GM12878 (cell line): ENCODE measurements around the gene NEFH. TPM values are rescaled to one million over a fixed set of nuclear protein-coding genes. Genes with fewer than 3 reads are reported as not detected.

Experiments used
- ATAC-seq: fragments of 200-7000 bp; cut with Tn5 transposase; 3 replicates; pipeline ENCODE4 v1.9.1; 2020; ENCODE audit warnings: mild to moderate bottlenecking, moderate library complexity
- Bru-seq: library from RNA; stranded (reverse); fragments of 400-500 nt; gene quantifications from one replicate; lab custom pipeline; 2021; lab: Mats Ljungman, UMichigan
- BruChase-seq, 2 experiments: library from RNA; stranded (reverse); fragments of 400-500 nt; gene quantifications; one replicate each; lab custom pipeline; 2021; lab: Mats Ljungman, UMichigan
- BruUV-seq: library from RNA; stranded (reverse); fragments of 400-500 nt; replicated peaks from 2 replicates; lab custom pipeline; 2021; lab: Mats Ljungman, UMichigan
- CTCF ChIA-PET: fragments of 300-600 bp; sonication (Branson Sonifier 250); formaldehyde crosslinking; extraction: SDS; loops from one replicate; lab custom pipeline; 2021; ENCODE audit warnings: inconsistent platforms; lab: Yijun Ruan, JAX
- POLR2A ChIA-PET: fragments of 350-600 bp; formaldehyde crosslinking; extraction: SDS; loops from one replicate; lab custom pipeline; 2021; ENCODE audit warnings: inconsistent platforms; lab: Charles Lee
- RAD21 ChIA-PET: fragments of 300-600 bp; sonication (Branson Sonifier 250); formaldehyde crosslinking; loops from one replicate; lab custom pipeline; 2023; ENCODE audit warnings: antibody characterized with exemption; ENCODE audit not compliant: unreplicated experiment; lab: Charles Lee
- SMC1A ChIA-PET: fragments of 300-600 bp; sonication (Branson Sonifier 250); formaldehyde crosslinking; loops from one replicate; lab custom pipeline; 2023; ENCODE audit not compliant: unreplicated experiment, uncharacterized antibody; lab: Charles Lee
- DNase-seq: peaks from one replicate; pipeline ENCODE4 v3.0.0-alpha.2; 2011; ENCODE audit warnings: low read depth, low spot score
- FAIRE-seq: peaks from 3 replicates; lab custom pipeline; 2011; peaks lifted over from hg19 to GRCh38; lab: Jason Lieb, UNC
- H2AFZ ChIP-seq: 2 replicates; pipeline ENCODE4 v1.6.0; 2011; ENCODE audit warnings: low read depth, low read length, control low read depth; ENCODE audit not compliant: control insufficient read depth
- H3K27ac ChIP-seq: 2 replicates; pipeline ENCODE4 v1.5.1; 2011; ENCODE audit warnings: control low read depth; ENCODE audit not compliant: control insufficient read depth, insufficient read depth
- H3K27me3 ChIP-seq, 2 experiments: replicated peaks in 1 of 2; 2 replicates each; pipeline versions ENCODE4 v1.6.0 to v1.6.1; 2011; ENCODE audit warnings: low read length in 1 of 2; ENCODE audit not compliant: control insufficient read depth in 2 of 2, insufficient read depth in 2 of 2
- H3K36me3 ChIP-seq, 2 experiments: 2 replicates each; pipeline ENCODE4 v1.5.1; 2011; ENCODE audit warnings: low read length in 1 of 2; ENCODE audit not compliant: control insufficient read depth in 2 of 2, insufficient read depth in 2 of 2
- H3K4me1 ChIP-seq: 2 replicates; pipeline ENCODE4 v1.6.1; 2011; ENCODE audit warnings: mild to moderate bottlenecking, low read length, moderate library complexity, mixed read lengths; ENCODE audit not compliant: control insufficient read depth, insufficient read depth
- H3K4me2 ChIP-seq: 2 replicates; pipeline ENCODE4 v1.6.0; 2011; ENCODE audit warnings: control low read depth; ENCODE audit not compliant: control insufficient read depth, insufficient read depth
- H3K4me3 ChIP-seq: fragments of 200-600 bp; sonication (generic); 2 replicates; pipeline ENCODE4 v1.5.1; 2016
- H3K79me2 ChIP-seq: 2 replicates; pipeline ENCODE4 v1.6.0; 2011; ENCODE audit warnings: low read length; ENCODE audit not compliant: control insufficient read depth, insufficient read depth
- H3K9ac ChIP-seq: 2 replicates; pipeline ENCODE4 v1.8.0; 2011; ENCODE audit warnings: low read length, control low read depth, mixed read lengths; ENCODE audit not compliant: control insufficient read depth, insufficient read depth
- H3K9me3 ChIP-seq: replicated peaks from 3 replicates; pipeline ENCODE4 v1.5.1; 2011; ENCODE audit warnings: mild to moderate bottlenecking, low read length; ENCODE audit not compliant: control insufficient read depth, insufficient read depth
- H4K20me1 ChIP-seq: 2 replicates; pipeline ENCODE4 v1.6.0; 2011; ENCODE audit not compliant: control insufficient read depth, insufficient read depth
- ATF2 ChIP-seq: IDR thresholded peaks from 2 replicates; pipeline ENCODE4 v1.6.1; 2012; ENCODE audit warnings: low read length, inconsistent platforms
- BCL11A ChIP-seq: IDR thresholded peaks from 2 replicates; pipeline ENCODE4 v1.6.1; 2011; ENCODE audit warnings: low read depth, low read length
- CTCF ChIP-seq, 3 experiments: IDR thresholded peaks in 2 of 3; conservative IDR thresholded peaks in 1 of 3; 2 replicates each; pipeline ENCODE4 v1.5.1; 2011; ENCODE audit warnings: low read depth in 3 of 3, low read length in 3 of 3, mild to moderate bottlenecking in 3 of 3, control low read depth in 2 of 3, moderate library complexity in 2 of 3, inconsistent platforms in 1 of 3, mixed read lengths in 1 of 3; ENCODE audit not compliant: control insufficient read depth in 2 of 3, insufficient read depth in 1 of 3; ENCODE audit errors: extremely low read depth in 1 of 3
- EP300 ChIP-seq, 2 experiments: fragments of 150-350 bp in 1 of 2; IDR thresholded peaks; 2 replicates each; pipeline ENCODE4 v1.6.1; 2011 to 2012; ENCODE audit warnings: low read depth in 2 of 2, low read length in 2 of 2, borderline replicate concordance in 1 of 2, improper control_type of control experiment in 1 of 2, inconsistent platforms in 1 of 2; ENCODE audit not compliant: control insufficient read depth in 1 of 2
- HDAC6 ChIP-seq: fragments of 200-600 bp; sonication (generic); IDR thresholded peaks from one replicate; pipeline ENCODE4 v1.8.0; 2017; ENCODE audit warnings: antibody characterized with exemption; ENCODE audit not compliant: unreplicated experiment
- IKZF2 ChIP-seq, 2 experiments: fragments of 450-650 bp; IDR thresholded peaks; 2 replicates each; pipeline ENCODE4 v1.6.1; 2017; ENCODE audit warnings: mild to moderate bottlenecking in 2 of 2, moderate library complexity in 2 of 2
- NR2C1 ChIP-seq: fragments of 450-650 bp; IDR thresholded peaks from 2 replicates; pipeline ENCODE4 v1.6.1; 2017; ENCODE audit warnings: antibody characterized with exemption, mild to moderate bottlenecking, moderate library complexity
- POLR2AphosphoS2 ChIP-seq: IDR thresholded peaks from 2 replicates; pipeline ENCODE4 v1.6.1; 2011; ENCODE audit warnings: low read depth, mild to moderate bottlenecking, low read length, improper control_type of control experiment, moderate library complexity
- POU2F2 ChIP-seq: IDR thresholded peaks from 3 replicates; pipeline ENCODE4 v1.6.1; 2011; ENCODE audit warnings: low read depth, mild to moderate bottlenecking, low read length, borderline replicate concordance
- RBBP5 ChIP-seq: fragments of 200-600 bp; sonication (generic); conservative IDR thresholded peaks from 2 replicates; pipeline ENCODE4 v1.6.1; 2016
- RUNX3 ChIP-seq: IDR thresholded peaks from 2 replicates; pipeline ENCODE4 v1.6.1; 2012; ENCODE audit warnings: low read length, inconsistent platforms
- SREBF2 ChIP-seq: IDR thresholded peaks from 2 replicates; pipeline ENCODE4 v1.6.1; 2012; ENCODE audit warnings: mild to moderate bottlenecking, low read length
- WGBS: methylation state at CpG from one replicate; pipeline ENCODE4 v1.1.6; 2016; ENCODE audit warnings: low lambda C conversion rate; ENCODE audit not compliant: insufficient replicate concordance, insufficient coverage; ENCODE audit errors: missing lambda C conversion rate; 5-methylcytosine and 5-hydroxymethylcytosine counted together
- in situ Hi-C: fragments of 300-500 bp; cut with MboI; formaldehyde crosslinking; loops from 9 replicates; pipeline ENCODE4 v1.14.3; 2018; ENCODE audit warnings: mixed read lengths
- intact Hi-C: fragments of 100-400 bp; cut with micrococcal nuclease; formaldehyde crosslinking; loops from one replicate; pipeline ENCODE4 v1.14.2; 2022; ENCODE audit not compliant: unreplicated experiment
- long read RNA-seq, 2 experiments: library from polyadenylated mRNA; unstranded; transcript quantifications; one replicate each; pipeline ENCODE4 v2.0.0, GENCODE V29; 2019 to 2020
- polyA minus RNA-seq, 3 experiments: library from RNA; depleted of rRNA, polyadenylated mRNA; stranded (reverse); fragments of >200 nt; gene quantifications; 2 replicates each; pipeline ENCODE4 v1.2.3, GENCODE V29; 2011
- polyA plus RNA-seq, 11 experiments: library from polyadenylated mRNA; depleted of rRNA in 4 of 11; unstranded in 6 of 11; stranded (reverse) in 5 of 11; fragments of >200 nt; fragmentation: Nextera tagmentation in 4 of 11; fragmentation: Illumina TruSeq in 1 of 11; extraction: Ambion mirVana in 4 of 11; extraction: Trizol in 1 of 11; gene quantifications; 1 replicate in 1 of 11; 2 replicates in 10 of 11; pipeline versions ENCODE4 v1.2.1 to v1.2.3, GENCODE V29; 2011 to 2016; ENCODE audit warnings: inconsistent platforms in 2 of 11, missing spikeins in 2 of 11, low read depth in 1 of 11
- total RNA-seq, 4 experiments: library from RNA; depleted of rRNA in 3 of 4; stranded (reverse); fragments of >200 nt in 3 of 4; fragmentation: Illumina TruSeq in 1 of 4; extraction: Trizol in 1 of 4; gene quantifications; 2 replicates each; pipeline versions ENCODE4 v1.2.1 to v1.2.3, GENCODE V29; 2013 to 2021

Gene NEFH, protein sequence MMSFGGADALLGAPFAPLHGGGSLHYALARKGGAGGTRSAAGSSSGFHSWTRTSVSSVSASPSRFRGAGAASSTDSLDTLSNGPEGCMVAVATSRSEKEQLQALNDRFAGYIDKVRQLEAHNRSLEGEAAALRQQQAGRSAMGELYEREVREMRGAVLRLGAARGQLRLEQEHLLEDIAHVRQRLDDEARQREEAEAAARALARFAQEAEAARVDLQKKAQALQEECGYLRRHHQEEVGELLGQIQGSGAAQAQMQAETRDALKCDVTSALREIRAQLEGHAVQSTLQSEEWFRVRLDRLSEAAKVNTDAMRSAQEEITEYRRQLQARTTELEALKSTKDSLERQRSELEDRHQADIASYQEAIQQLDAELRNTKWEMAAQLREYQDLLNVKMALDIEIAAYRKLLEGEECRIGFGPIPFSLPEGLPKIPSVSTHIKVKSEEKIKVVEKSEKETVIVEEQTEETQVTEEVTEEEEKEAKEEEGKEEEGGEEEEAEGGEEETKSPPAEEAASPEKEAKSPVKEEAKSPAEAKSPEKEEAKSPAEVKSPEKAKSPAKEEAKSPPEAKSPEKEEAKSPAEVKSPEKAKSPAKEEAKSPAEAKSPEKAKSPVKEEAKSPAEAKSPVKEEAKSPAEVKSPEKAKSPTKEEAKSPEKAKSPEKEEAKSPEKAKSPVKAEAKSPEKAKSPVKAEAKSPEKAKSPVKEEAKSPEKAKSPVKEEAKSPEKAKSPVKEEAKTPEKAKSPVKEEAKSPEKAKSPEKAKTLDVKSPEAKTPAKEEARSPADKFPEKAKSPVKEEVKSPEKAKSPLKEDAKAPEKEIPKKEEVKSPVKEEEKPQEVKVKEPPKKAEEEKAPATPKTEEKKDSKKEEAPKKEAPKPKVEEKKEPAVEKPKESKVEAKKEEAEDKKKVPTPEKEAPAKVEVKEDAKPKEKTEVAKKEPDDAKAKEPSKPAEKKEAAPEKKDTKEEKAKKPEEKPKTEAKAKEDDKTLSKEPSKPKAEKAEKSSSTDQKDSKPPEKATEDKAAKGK
- total RNA-seq (2013; cell fraction: nucleolus; rRNA removed): 0.12 TPM in 1 of 2 replicates, not detected in the other
- total RNA-seq (2014; rRNA removed) (0.06 TPM in 1 of 2 replicates, not detected in the other), total RNA-seq (2014; rRNA removed; fragmentation: Illumina TruSeq; extraction: Trizol) (0.09 and 0.14 TPM in 2 replicates), total RNA-seq (2021) (0.11 and 0.13 TPM in 2 replicates), polyA plus RNA-seq (2011; rRNA removed) (0.07 and 0.10 TPM in 2 replicates), polyA plus RNA-seq (2014; fragmentation: Illumina TruSeq; extraction: Trizol) (0.25 and 0.40 TPM in 2 replicates), polyA plus RNA-seq (2014; fragmentation: Nextera tagmentation; extraction: Ambion mirVana) (under 1 TPM; 0.02 to 0.03 TPM), polyA plus RNA-seq (2014; rRNA removed) (0.05 and 0.23 TPM in 2 replicates), polyA plus RNA-seq (2016; fragmentation: Nextera tagmentation; extraction: Ambion mirVana) (under 1 TPM; 0.09 to 0.16 TPM), polyA minus RNA-seq (2011; rRNA and poly(A)+ RNA removed) (not detected in 2 replicates), Bru-seq, nascent RNA (percentile 28 among the genes with signal in this experiment), BruChase-seq, experiment 1, labeled RNA remaining after a 6-hour chase (percentile 41 among the genes with signal in this experiment), BruChase-seq, experiment 2, labeled RNA remaining after a 2-hour chase (percentile 35 among the genes with signal in this experiment)
- 0.80 TPM for polyA plus RNA-seq (2011; ENCODE audit: low read depth)
- 0.03 and 0.05 TPM in 2 replicates for polyA plus RNA-seq (2011; cell fraction: cytosol; rRNA removed)
- 0.03 and 0.06 TPM in 2 replicates for polyA plus RNA-seq (2011; cell fraction: nucleus; rRNA removed)
- 0.95 and 1.0 TPM in 2 replicates for polyA plus RNA-seq (2012)
- not detected in 2 replicates for polyA minus RNA-seq (2011; cell fraction: cytosol; rRNA and poly(A)+ RNA removed)
- polyA minus RNA-seq (2011; cell fraction: nucleus; rRNA and poly(A)+ RNA removed): 0.12 TPM in 1 of 2 replicates, not detected in the other
- long read RNA-seq, experiment 1, partial matches to known transcripts: 1 of 1 reads
- long read RNA-seq, experiment 1, other reads (novel, unspliced or antisense): 0 of 1 reads
- long read RNA-seq, experiment 2, partial matches to known transcripts: 0 of 1 reads
- long read RNA-seq, experiment 2, other reads (novel, unspliced or antisense): 0 of 1 reads

DNA sequence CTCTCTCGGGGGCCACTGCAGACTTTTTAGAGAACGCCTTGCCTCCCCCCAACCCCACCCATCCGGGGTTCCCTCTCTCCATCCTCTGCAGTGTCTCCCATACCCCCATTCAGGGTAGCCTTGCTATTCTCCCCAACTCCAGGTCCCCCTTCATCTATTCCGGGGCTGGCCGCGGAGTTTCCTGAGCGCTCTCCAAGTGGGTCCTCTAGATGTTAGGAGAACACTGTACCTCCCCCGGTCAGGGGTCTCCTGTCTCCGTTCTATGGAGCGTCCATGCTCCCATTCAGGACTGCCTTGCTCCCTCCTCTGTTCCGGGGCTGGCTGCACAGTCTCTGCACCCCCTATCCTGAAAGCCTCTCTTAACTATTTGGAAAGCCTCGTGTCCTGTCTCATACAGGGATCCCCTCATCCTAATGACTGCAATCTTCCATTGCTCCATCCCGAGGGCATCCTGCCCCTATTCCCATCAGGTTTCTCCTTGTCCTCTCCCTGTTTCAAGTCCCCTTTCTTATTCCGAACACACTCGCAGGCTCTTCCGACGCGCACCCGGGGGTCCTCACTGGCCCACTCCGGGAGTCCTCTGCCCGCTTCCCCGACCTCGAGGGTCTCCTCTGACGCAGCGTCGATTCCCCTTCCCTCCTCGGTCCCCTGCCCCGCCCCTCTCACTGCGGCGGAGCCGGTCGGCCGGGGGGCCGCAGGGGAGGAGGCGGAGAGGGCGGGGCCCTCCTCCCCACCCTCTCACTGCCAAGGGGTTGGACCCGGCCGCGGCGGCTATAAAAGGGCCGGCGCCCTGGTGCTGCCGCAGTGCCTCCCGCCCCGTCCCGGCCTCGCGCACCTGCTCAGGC, at the start of gene NEFH:
NEFH (plus strand) TSS at position 802 of the 845 bp plus-strand sequence. CDS start 45 bp downstream, outside the sequence.
- in situ Hi-C loops (no loop called here), intact Hi-C loops (no loop called here)
- CTCF ChIA-PET: no interaction called here
- no peak for ATAC-seq
- Histone ChIP-seq H3K4me2 (no peak within 1 kb of the TSS), H3K9ac (no peak within 1 kb of the TSS), H3K27ac (no peak within 1 kb of the TSS), H3K4me1 (peaks cover 8% of the 10 kb centered on the region; the same call in 1 of the 2 replicates), H3K79me2 (no peaks in the 10 kb centered on the region), H4K20me1 (no peaks in the 10 kb centered on the region), H3K4me3 (no peak within 1 kb of the TSS), H3K9me3 (no peaks in the 10 kb centered on the region; the same call in 2 of the 3 replicates), H2AFZ (no peak within 1 kb of the TSS), H3K27me3 (peaks cover 0 to 3% of the 10 kb centered on the region in 2 experiments; a peak in 3 of 4 replicates), H3K36me3 (no peaks in the 10 kb centered on the region)
- BruUV-seq: no TSS peak
- RAD21 ChIA-PET: no interaction called here
- 66% methylated on average over 22 of the region's 48 CpGs for WGBS
- DNase-seq: no peak
- POLR2A ChIA-PET: no interaction called here
- SMC1A ChIA-PET: no interaction called here
- FAIRE-seq: no peak
- TF ChIP-seq SREBF2: no peak
- TF ChIP-seq POU2F2: no peak
- no peak for TF ChIP-seq ATF2
- no peak for TF ChIP-seq BCL11A
- no peak for TF ChIP-seq NR2C1
- TF ChIP-seq RBBP5: no peak
- no peak for TF ChIP-seq CTCF (IDR thresholded peaks at IDR 0.05 in 2 of 3, conservative IDR thresholded peaks at IDR 0.05 in 1 of 3; ENCODE audit: control insufficient read depth in 2 of 3, extremely low read depth in 1 of 3, insufficient read depth in 1 of 3, low read depth in 3 of 3, low read length in 3 of 3)
- no peak for TF ChIP-seq EP300 (IDR thresholded peaks at IDR 0.05; ENCODE audit: borderline replicate concordance in 1 of 2, control insufficient read depth in 1 of 2, low read depth in 2 of 2, low read length in 2 of 2)
- no peak for TF ChIP-seq POLR2AphosphoS2
- TF ChIP-seq IKZF2 (IDR thresholded peaks at IDR 0.05): no peak
- no peak for TF ChIP-seq HDAC6
- no peak for TF ChIP-seq RUNX3
